Measurements from ENCODE around the gene GSG1.
"Not testable (repeated sequence)": the region's sequence is repeated elsewhere in the genome, so short reads cannot be mapped to it uniquely, and the experiment has no call there.

Gene GSG1

DNA sequence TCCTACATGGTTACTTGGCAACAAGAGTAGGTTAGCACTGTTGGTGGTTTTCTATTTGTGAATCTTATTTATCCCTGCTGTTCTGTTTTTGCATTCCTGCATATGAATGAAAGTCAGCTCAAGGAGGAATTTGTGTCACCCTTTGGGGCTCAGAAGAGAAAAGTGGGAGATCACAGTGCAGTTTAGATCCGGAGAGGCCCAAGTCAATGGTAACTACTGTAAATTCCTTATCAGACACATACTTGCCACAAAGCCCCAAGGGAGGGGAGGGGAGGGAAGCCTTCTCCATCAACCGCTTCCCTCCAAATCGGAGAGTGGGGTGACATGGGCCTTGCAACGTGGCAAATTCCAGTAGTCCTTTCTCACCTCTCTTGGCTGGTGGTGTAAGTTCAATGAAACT is 15.0 kb downstream of the GSG1 start:
- TF ChIP-seq, protein P1, sequence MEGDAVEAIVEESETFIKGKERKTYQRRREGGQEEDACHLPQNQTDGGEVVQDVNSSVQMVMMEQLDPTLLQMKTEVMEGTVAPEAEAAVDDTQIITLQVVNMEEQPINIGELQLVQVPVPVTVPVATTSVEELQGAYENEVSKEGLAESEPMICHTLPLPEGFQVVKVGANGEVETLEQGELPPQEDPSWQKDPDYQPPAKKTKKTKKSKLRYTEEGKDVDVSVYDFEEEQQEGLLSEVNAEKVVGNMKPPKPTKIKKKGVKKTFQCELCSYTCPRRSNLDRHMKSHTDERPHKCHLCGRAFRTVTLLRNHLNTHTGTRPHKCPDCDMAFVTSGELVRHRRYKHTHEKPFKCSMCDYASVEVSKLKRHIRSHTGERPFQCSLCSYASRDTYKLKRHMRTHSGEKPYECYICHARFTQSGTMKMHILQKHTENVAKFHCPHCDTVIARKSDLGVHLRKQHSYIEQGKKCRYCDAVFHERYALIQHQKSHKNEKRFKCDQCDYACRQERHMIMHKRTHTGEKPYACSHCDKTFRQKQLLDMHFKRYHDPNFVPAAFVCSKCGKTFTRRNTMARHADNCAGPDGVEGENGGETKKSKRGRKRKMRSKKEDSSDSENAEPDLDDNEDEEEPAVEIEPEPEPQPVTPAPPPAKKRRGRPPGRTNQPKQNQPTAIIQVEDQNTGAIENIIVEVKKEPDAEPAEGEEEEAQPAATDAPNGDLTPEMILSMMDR (IDR thresholded peaks at IDR 0.05; ENCODE audit: borderline replicate concordance, control extremely low read depth, extremely low read depth, insufficient read depth, missing control alignments), result no peak
- in situ Hi-C loops (cut with MboI; ENCODE audit: low sequenced_read_pairs, unreplicated experiment), result no loop called here
- no peak for DNase-seq (ENCODE audit: low spot score)

DNA sequence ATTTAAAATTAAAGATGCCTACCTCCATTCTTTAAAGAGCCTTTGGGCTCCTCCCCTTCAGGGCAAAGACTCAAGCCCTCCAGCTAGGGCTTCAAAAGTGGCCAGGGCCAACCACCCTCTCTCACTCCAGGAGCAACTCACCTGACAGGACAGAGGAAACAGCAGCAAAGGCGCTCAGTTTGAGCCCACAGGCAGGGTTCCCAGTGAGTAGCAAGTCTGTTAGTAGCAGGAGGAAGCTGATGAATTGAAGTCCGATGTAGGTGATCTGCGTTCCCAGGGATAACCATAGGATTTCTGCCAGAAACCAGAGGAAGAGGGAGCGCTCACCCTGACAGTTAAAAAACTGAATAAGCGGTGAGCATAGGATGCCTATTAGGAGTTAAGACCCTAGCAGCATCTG is 15.7 kb downstream of the GSG1 start:
- TF ChIP-seq, protein P1 (IDR thresholded peaks at IDR 0.05; ENCODE audit: borderline replicate concordance, control extremely low read depth, extremely low read depth, insufficient read depth, missing control alignments), result no peak
- DNase-seq (ENCODE audit: low spot score), result no peak
- in situ Hi-C loops (cut with MboI; ENCODE audit: low sequenced_read_pairs, unreplicated experiment), result no loop called here

DNA sequence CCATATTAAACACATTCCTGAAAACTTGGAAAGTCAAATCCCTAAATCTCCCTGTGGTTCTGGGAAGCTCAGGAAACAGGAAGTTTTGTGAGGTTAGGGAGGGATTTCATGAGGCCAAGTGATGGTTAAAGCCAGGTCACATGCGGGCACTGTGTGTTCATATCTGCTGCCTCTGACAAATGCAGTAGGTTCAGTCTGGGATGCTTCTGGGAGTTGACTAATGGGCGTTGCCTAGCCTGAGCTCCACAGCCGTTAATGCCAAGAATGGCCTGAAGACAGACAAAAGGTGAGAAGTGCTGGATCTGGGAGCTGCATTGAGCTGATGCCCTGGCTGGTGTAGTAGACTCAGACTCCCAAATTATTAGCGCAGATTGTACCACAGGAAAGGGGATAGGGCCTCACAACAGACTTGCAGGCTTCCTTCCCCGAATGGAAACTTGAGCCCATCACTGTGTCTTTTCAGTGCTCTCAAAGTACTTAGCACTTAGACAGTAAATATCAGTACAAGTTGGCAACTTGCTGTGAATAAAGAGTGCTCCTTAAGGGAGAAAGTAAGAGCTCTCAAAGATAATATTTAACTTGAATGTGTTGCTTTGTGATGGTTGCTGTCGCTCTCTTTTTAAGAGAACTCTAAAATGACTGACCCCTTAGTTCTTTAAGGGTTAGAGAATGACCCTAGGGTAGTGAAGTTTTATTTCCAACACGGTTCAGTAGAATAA is 17.3 kb downstream of the GSG1 start:
- TF ChIP-seq, protein P1 (IDR thresholded peaks at IDR 0.05; ENCODE audit: borderline replicate concordance, control extremely low read depth, extremely low read depth, insufficient read depth, missing control alignments), result no peak
- no peak for DNase-seq (ENCODE audit: low spot score)
- in situ Hi-C loops (cut with MboI; ENCODE audit: low sequenced_read_pairs, unreplicated experiment), result no loop called here

DNA sequence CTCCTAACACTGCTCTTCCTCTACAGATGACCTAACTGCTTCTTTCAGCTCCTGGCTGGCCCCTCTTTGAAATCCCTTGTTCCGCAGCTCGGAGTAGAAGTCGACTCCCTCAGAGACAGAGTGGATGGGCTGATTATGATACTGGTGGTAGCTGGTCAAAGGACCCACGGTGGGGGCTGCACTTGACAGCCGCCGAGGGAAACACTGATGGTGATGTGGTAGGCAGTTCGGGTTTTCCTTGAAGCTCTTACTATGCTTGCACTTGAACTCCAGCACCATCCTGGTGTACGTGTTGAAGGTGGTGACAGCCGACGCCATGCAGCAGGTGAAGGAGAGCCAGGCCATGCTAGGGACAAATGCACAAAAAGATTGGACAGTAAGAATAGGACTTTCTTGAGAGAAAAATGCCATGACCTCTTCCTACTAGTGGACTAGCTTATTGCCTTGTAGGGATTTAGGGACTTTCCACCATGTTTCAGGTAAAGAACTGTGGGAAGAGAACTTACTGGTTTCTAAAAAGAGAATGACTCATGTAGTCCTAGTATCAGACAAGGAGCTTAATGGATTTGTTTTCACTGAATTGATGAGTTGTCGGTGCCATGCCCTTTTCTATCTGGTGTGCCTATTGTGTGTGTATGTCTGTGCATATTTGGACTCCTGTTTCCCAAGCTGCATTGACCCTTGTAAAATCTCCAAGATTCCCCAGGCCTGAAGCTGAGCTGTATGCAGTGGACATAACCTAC is 18.4 kb downstream of the GSG1 start:
- in situ Hi-C loops (cut with MboI; ENCODE audit: low sequenced_read_pairs, unreplicated experiment), result no loop called here
- DNase-seq (ENCODE audit: low spot score), result no peak
- TF ChIP-seq, protein P1 (IDR thresholded peaks at IDR 0.05; ENCODE audit: borderline replicate concordance, control extremely low read depth, extremely low read depth, insufficient read depth, missing control alignments), result no peak

DNA sequence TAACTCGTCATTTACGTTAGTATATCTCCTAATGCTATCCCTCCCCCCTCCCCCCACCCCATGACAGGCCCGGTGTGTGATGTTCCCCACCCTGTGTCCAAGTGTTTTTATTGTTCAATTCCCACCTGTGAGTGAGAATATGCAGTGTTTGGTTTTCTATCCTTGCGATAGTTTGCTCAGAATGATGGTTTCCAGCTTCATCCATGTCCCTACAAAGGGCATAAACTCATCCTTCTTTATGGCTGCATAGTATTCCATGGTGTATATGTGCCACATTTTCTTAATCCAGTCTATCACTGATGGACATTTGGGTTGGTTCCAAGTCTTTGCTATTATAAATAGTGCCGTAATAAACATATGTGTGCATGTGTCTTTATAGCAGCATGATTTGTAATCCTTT is 19.8 kb downstream of the GSG1 start:
- DNase-seq (ENCODE audit: low spot score); in situ Hi-C loops (cut with MboI; ENCODE audit: low sequenced_read_pairs, unreplicated experiment): not testable (repeated sequence)

DNA sequence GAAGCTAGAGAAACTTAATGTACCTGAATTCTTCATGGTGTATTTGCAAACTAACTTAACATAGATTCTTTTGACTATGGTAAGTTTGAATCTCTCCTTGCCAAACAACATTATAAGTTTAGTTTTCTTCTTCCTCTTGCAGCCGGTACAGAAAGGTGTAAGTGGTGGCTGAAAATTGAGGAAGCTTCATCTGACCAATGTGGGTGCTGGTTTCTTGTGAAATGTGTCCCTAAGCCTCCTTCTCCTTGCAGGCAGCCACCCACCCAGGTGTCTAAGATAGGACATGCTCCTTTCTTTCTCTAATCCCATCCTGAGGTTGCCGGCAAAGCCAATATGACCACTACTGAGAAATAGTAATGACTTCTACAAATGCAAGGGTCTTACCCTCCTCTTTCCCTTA is 20.6 kb downstream of the GSG1 start:
- no peak for DNase-seq (ENCODE audit: low spot score)
- TF ChIP-seq, protein P1 (IDR thresholded peaks at IDR 0.05; ENCODE audit: borderline replicate concordance, control extremely low read depth, extremely low read depth, insufficient read depth, missing control alignments), result no peak

DNA sequence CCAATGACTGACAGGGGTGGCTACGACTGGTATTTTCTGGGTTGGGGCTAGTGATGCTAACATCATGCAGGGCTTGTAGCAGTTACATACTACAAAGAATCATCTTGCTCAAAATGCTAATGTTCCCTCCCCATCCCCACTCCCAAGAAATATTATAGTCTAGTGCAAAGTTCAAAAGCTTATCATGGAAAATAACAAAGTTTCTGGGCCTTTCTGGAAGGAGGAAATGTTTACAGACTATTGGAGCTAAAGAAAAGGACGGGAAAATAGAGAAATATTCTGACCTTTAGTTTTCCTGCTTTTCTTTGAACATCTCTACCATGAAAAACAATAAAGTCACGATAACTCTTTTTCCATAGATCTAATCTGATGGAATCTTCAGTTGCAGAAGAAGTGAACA is 23.2 kb downstream of the GSG1 start:
- in situ Hi-C loops (cut with MboI; ENCODE audit: low sequenced_read_pairs, unreplicated experiment), result no loop called here
- TF ChIP-seq, protein P1 (IDR thresholded peaks at IDR 0.05; ENCODE audit: borderline replicate concordance, control extremely low read depth, extremely low read depth, insufficient read depth, missing control alignments), result no peak
- no peak for DNase-seq (ENCODE audit: low spot score)

More for the DNA sequence above, 20.6 kb downstream of the GSG1 start:
- in situ Hi-C loops (cut with MboI; ENCODE audit: low sequenced_read_pairs, unreplicated experiment), result no loop called here
